ENCODE data around the gene CRAMP1. TPM values are rescaled to one million over a fixed set of nuclear protein-coding genes. Genes with fewer than 3 reads are reported as not detected.

The CRAMP1 gene
- total RNA-seq, 4 donors from 2014 or later: 7.6 to 11.7 (median 9.8) TPM

GRCh38 chr16:1645914-1646525 lies 33.9 kb downstream of the CRAMP1 start:
- ATAC-seq (ENCODE audit: low FRiP score): no peak
- no peak for DNase-seq (ENCODE audit: low spot score)
- TF ChIP-seq CTCF (IDR thresholded peaks at IDR 0.05): no peak

GRCh38 chr16:1647856-1648255 lies 35.7 kb downstream of the CRAMP1 start:
- ATAC-seq (ENCODE audit: low FRiP score) (no peak), DNase-seq (ENCODE audit: low spot score) (no peak)
- TF ChIP-seq CTCF (IDR thresholded peaks at IDR 0.05): no peak

- TF ChIP-seq CTCF (IDR thresholded peaks at IDR 0.05): no peak
- ATAC-seq (ENCODE audit: low FRiP score): no peak
- DNase-seq (ENCODE audit: low spot score): no peak
Observed at GRCh38 chr16:1650131-1650530, 38.0 kb downstream of the CRAMP1 start.

- no peak for TF ChIP-seq CTCF (IDR thresholded peaks at IDR 0.05)
- no peak for DNase-seq (ENCODE audit: low spot score)
- ATAC-seq (ENCODE audit: low FRiP score): no peak
Observed at GRCh38 chr16:1651094-1651973, 39.2 kb downstream of the CRAMP1 start.

- TF ChIP-seq CTCF (IDR thresholded peaks at IDR 0.05): no peak
- ATAC-seq (ENCODE audit: low FRiP score): no peak
- DNase-seq (ENCODE audit: low spot score): no peak
Observed at GRCh38 chr16:1651974-1652312, 39.8 kb downstream of the CRAMP1 start.

- TF ChIP-seq CTCF (IDR thresholded peaks at IDR 0.05): no peak
- ATAC-seq (ENCODE audit: low FRiP score) (no peak), DNase-seq (ENCODE audit: low spot score) (no peak)
Observed at GRCh38 chr16:1653023-1653422, 40.9 kb downstream of the CRAMP1 start.

All from omental fat pad (tissue), 4 donors.